PC-9 (cell line): ENCODE measurements around the gene ZNF253. TPM values are rescaled to one million over a fixed set of nuclear protein-coding genes. Genes with fewer than 3 reads are reported as not detected.
"Not testable (repeated sequence)": the region's sequence is repeated elsewhere in the genome, so short reads cannot be mapped to it uniquely, and the experiment has no call there.

Experiments
- BruUV-seq: library from RNA; stranded (reverse); fragments of 400-500 nt; replicated peaks from 2 replicates; lab custom pipeline; 2021; lab: Mats Ljungman, UMichigan
- CTCF ChIA-PET: fragments of 300-600 bp; sonication (Branson Sonifier 250); formaldehyde crosslinking; loops from one replicate; lab custom pipeline; 2022; ENCODE audit warnings: antibody characterized with exemption; lab: Charles Lee
- POLR2A ChIA-PET: fragments of 300-600 bp; sonication (Branson Sonifier 250); formaldehyde crosslinking; loops from one replicate; lab custom pipeline; 2022; ENCODE audit warnings: antibody characterized with exemption; ENCODE audit not compliant: unreplicated experiment; lab: Charles Lee
- DNase-seq, 2 experiments: peaks; one replicate each; pipeline versions ENCODE4 v3.0.0 to v3.0.0-alpha.2; 2015 to 2022; ENCODE audit warnings: mixed read lengths in 1 of 2
- H2AFZ ChIP-seq: fragments of 200-600 bp; sonication (generic); 2 replicates; pipeline ENCODE4 v1.8.1; 2017; ENCODE audit warnings: antibody characterized with exemption
- H3F3A ChIP-seq: fragments of 200-600 bp; sonication (generic); 2 replicates; pipeline ENCODE4 v1.8.1; 2017; ENCODE audit warnings: antibody characterized with exemption, mild to moderate bottlenecking, low read depth; ENCODE audit not compliant: insufficient read depth
- H3K27ac ChIP-seq: fragments of 200-600 bp; sonication (generic); 2 replicates; pipeline ENCODE4 v1.6.1; 2016; ENCODE audit warnings: mixed run types
- H3K27me3 ChIP-seq: fragments of 200-600 bp; sonication (generic); 2 replicates; pipeline ENCODE4 v1.6.1; 2016; ENCODE audit warnings: low read depth, mixed run types; ENCODE audit not compliant: insufficient read depth
- H3K36me3 ChIP-seq: fragments of 200-600 bp; sonication (generic); 2 replicates; pipeline ENCODE4 v1.6.1; 2016; ENCODE audit warnings: low read depth, mixed run types
- H3K4me1 ChIP-seq: fragments of 200-600 bp; sonication (generic); replicated peaks from 2 replicates; pipeline ENCODE4 v1.6.1; 2016; ENCODE audit warnings: mixed run types; ENCODE audit not compliant: insufficient read depth
- H3K4me2 ChIP-seq: fragments of 200-600 bp; sonication (generic); 2 replicates; pipeline ENCODE4 v1.6.1; 2017; ENCODE audit warnings: mixed run types
- H3K4me3 ChIP-seq: fragments of 200-600 bp; sonication (generic); 2 replicates; pipeline ENCODE4 v1.6.1; 2016; ENCODE audit warnings: mixed run types
- H3K79me2 ChIP-seq: fragments of 200-600 bp; sonication (generic); 2 replicates; pipeline ENCODE4 v1.6.1; 2017; ENCODE audit warnings: low read depth, mixed run types
- H3K9me2 ChIP-seq: fragments of 200-600 bp; sonication (generic); 2 replicates; pipeline ENCODE4 v1.8.1; 2017; ENCODE audit warnings: mild to moderate bottlenecking; ENCODE audit not compliant: insufficient read depth
- H3K9me3 ChIP-seq: fragments of 200-600 bp; sonication (generic); 2 replicates; pipeline ENCODE4 v1.8.1; 2016; ENCODE audit warnings: low read depth; ENCODE audit not compliant: insufficient read depth
- H4K20me1 ChIP-seq: fragments of 200-600 bp; sonication (generic); 2 replicates; pipeline ENCODE4 v1.8.1; 2017; ENCODE audit not compliant: insufficient read depth
- EZH2 ChIP-seq: fragments of 200-600 bp; sonication (generic); IDR thresholded peaks from 2 replicates; pipeline ENCODE4 v1.8.0; 2017; ENCODE audit warnings: antibody characterized with exemption, low read depth
- intact Hi-C: fragments of 100-400 bp; cut with micrococcal nuclease; formaldehyde crosslinking; loops from one replicate; pipeline ENCODE4 v1.10.0; 2022; ENCODE audit not compliant: unreplicated experiment
- total RNA-seq: library from RNA; stranded (reverse); gene quantifications from 2 replicates; pipeline ENCODE4 v1.2.3, GENCODE V29; 2021
- TF ChIP-seq, protein P1 (sequence below): fragments of 200-600 bp; sonication (generic); conservative IDR thresholded peaks from 2 replicates; pipeline ENCODE4 v1.6.1; 2017; ENCODE audit warnings: mixed run types, antibody characterized with exemption, mild to moderate bottlenecking, moderate library complexity

ZNF253 gene
- total RNA-seq, 1 experiment from 2014 or later: 5.1 TPM

DNA sequence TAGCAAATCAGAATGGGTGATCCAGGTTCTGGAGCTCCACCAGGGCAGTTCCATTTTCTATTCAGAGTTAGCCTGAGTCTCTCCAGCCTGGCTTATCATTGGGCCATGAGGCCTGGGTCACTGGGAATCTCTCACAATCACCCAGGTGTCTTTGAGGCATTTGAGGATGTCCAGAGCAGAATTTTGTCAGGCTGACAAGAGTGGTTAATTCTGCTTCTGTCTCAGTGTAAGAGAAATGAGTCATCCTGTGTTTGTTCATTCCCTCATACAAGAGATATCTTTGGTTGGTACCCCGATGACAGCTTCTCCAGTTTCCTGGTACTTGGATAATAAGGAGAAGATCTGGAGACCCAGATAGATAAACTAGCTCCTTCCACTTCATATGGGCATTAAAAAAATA, 45.5 kb downstream of the ZNF253 start:
- Histone ChIP-seq H3K9me3 (peaks cover 33% of the 10 kb centered on the region), H3K4me2 (no peak overlapping the region), H3K9me2 (no peaks in the 10 kb centered on the region), H3K27me3 (no peaks in the 10 kb centered on the region), H3F3A (no peaks in the 10 kb centered on the region), H2AFZ (no peak overlapping the region), H4K20me1 (no peaks in the 10 kb centered on the region), H3K27ac (no peak overlapping the region), H3K4me1 (no peaks in the 10 kb centered on the region), H3K36me3 (peaks cover 25% of the 10 kb centered on the region), H3K4me3 (no peak overlapping the region), H3K79me2 (peaks cover 12% of the 10 kb centered on the region; the same call in 1 of the 2 replicates)
- intact Hi-C loops: no loop called here
- DNase-seq: no peak
- no peak for TF ChIP-seq EZH2
- TF ChIP-seq, protein P1, sequence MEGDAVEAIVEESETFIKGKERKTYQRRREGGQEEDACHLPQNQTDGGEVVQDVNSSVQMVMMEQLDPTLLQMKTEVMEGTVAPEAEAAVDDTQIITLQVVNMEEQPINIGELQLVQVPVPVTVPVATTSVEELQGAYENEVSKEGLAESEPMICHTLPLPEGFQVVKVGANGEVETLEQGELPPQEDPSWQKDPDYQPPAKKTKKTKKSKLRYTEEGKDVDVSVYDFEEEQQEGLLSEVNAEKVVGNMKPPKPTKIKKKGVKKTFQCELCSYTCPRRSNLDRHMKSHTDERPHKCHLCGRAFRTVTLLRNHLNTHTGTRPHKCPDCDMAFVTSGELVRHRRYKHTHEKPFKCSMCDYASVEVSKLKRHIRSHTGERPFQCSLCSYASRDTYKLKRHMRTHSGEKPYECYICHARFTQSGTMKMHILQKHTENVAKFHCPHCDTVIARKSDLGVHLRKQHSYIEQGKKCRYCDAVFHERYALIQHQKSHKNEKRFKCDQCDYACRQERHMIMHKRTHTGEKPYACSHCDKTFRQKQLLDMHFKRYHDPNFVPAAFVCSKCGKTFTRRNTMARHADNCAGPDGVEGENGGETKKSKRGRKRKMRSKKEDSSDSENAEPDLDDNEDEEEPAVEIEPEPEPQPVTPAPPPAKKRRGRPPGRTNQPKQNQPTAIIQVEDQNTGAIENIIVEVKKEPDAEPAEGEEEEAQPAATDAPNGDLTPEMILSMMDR: no peak
- no TSS peak for BruUV-seq
- ChIA-PET POLR2A (no interaction called here), CTCF (no interaction called here)

DNA sequence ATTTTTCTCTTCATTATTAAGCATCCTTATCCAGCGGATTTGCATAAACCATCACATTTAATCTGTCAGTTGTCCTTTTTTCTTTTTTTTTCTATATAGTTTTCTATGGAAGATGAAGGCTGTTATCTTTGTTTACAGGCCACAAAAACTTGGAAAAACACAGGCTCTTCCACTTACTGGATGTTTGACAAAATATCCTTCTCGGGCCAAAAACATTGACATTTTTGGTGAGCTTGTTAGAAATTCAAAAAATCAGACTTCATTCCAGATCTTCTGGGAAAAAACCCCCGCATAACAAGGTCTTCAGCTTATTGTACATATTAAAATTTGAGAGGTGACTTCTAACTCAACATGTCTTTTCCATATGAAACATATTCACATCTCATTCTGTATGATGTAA, 48.9 kb downstream of the ZNF253 start:
- Histone ChIP-seq H3K27me3 (no peaks in the 10 kb centered on the region), H3K4me1 (no peaks in the 10 kb centered on the region), H3K79me2 (no peaks in the 10 kb centered on the region), H3K4me2 (no peak overlapping the region), H2AFZ (no peak overlapping the region), H3K27ac (no peak overlapping the region), H3K36me3 (peaks cover 25% of the 10 kb centered on the region), H3K9me3 (peaks cover 20% of the 10 kb centered on the region; the same call in 1 of the 2 replicates), H3K4me3 (no peak overlapping the region), H3K9me2 (no peaks in the 10 kb centered on the region), H4K20me1 (no peaks in the 10 kb centered on the region), H3F3A (no peaks in the 10 kb centered on the region)
- ChIA-PET POLR2A (interaction anchor here (0.6 kb wide), 1 partner anchor 143 kb away, joined by 4 read pairs; no protein-coding TSS in a partner anchor), CTCF (no interaction called here)
- BruUV-seq: no TSS peak
- intact Hi-C loops: no loop called here
- TF ChIP-seq EZH2: no peak
- no peak for DNase-seq

DNA sequence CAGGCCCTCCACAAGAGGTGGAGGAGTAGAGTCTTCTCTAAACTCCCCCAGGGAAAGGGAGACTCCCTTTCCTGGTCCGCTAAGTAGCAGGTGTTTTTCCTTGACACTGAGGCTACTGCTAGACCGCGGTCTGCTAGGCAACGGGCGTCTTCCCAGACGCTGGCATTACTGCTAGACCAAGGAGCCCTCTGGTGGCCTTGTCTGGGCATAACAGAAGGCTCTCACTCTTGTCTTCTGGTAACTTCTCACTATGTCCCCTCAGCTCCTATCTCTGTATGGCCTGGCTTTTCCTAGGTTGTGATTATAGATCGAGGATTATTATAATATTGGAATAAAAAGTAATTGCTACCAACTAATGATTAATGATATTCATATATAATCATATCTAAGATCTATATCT, 64.7 kb downstream of the ZNF253 start:
- intact Hi-C loops, BruUV-seq: not testable (repeated sequence)

DNA sequence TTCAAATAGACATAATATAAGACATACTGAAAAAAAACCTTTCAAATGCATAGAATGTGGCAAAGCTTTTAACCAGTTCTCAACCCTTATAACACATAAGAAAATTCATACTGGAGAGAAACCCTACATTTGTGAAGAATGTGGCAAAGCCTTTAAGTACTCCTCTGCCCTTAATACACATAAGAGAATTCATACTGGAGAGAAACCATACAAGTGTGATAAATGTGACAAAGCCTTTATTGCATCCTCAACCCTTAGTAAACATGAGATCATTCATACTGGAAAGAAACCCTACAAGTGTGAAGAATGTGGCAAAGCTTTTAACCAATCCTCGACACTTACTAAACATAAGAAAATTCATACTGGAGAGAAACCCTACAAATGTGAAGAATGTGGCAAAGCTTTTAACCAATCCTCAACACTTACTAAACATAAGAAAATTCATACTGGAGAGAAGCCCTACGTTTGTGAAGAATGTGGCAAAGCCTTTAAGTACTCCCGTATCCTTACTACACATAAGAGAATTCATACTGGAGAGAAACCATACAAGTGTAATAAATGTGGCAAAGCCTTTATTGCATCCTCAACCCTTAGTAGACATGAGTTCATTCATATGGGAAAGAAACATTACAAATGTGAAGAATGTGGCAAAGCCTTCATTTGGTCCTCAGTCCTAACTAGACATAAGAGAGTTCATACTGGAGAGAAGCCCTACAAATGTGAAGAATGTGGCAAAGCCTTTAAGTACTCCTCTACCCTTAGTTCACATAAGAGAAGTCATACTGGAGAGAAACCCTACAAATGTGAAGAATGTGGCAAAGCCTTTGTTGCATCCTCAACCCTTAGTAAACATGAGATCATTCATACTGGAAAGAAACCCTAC, 68.0 kb downstream of the ZNF253 start:
- H3K4me3 ChIP-seq, BruUV-seq, H3F3A ChIP-seq, H3K4me2 ChIP-seq, H3K79me2 ChIP-seq, H3K36me3 ChIP-seq, H4K20me1 ChIP-seq, H3K27me3 ChIP-seq, DNase-seq, H3K9me2 ChIP-seq, H2AFZ ChIP-seq, H3K27ac ChIP-seq, POLR2A ChIA-PET, intact Hi-C loops, CTCF ChIA-PET, H3K4me1 ChIP-seq: not testable (repeated sequence)
- H3K9me3 ChIP-seq: peaks cover 63% of the 10 kb centered on the region

More for the DNA sequence above, 64.7 kb downstream of the ZNF253 start:
- Histone ChIP-seq H3K9me3 (peaks cover 65% of the 10 kb centered on the region), H3K36me3 (peaks cover 25% of the 10 kb centered on the region)
- H4K20me1 ChIP-seq, DNase-seq, CTCF ChIA-PET, H3K79me2 ChIP-seq, H3K27ac ChIP-seq, H3K4me2 ChIP-seq, H3F3A ChIP-seq, H3K27me3 ChIP-seq, H3K4me3 ChIP-seq, H2AFZ ChIP-seq, POLR2A ChIA-PET, H3K9me2 ChIP-seq, H3K4me1 ChIP-seq: not testable (repeated sequence)
- TF ChIP-seq, protein P1: 0 out of 2 replicates have a peak, but pooled peaks have one; percentile 37
